Tibial nerve (tissue), 4 donors: ENCODE data around the gene PKNOX2. TPM values are rescaled to one million over a fixed set of nuclear protein-coding genes. Genes with fewer than 3 reads are reported as not detected.

ENCODE experiments used
- DNase-seq, 2 donors: peaks; one replicate each; pipeline ENCODE4 v3.0.0-alpha.2; 2019; ENCODE audit warnings: low spot score in 2 of 2
- H3K27ac ChIP-seq, 4 donors: fragments of 200-600 bp; sonication (generic) in 3 of 4; one replicate each; pipeline ENCODE4 v1.5.1; 2017 to 2019; ENCODE audit warnings: mild to moderate bottlenecking in 1 of 4
- H3K27me3 ChIP-seq, 2 donors: fragments of 200-600 bp; sonication (generic) in 1 of 2; one replicate each; pipeline versions ENCODE4 v1.5.1 to v1.6.0; 2017 to 2019
- H3K36me3 ChIP-seq, 3 donors: fragments of 200-600 bp; sonication (generic); one replicate each; pipeline ENCODE4 v1.5.1; 2018 to 2019
- H3K4me1 ChIP-seq, 4 donors: fragments of 200-600 bp; sonication (generic) in 3 of 4; one replicate each; pipeline ENCODE4 v1.5.1; 2017 to 2019
- H3K4me3 ChIP-seq, 4 donors: fragments of 200-600 bp; sonication (generic) in 3 of 4; one replicate each; pipeline ENCODE4 v1.5.1; 2017 to 2019; ENCODE audit warnings: mild to moderate bottlenecking in 1 of 4, moderate library complexity in 1 of 4
- H3K9me3 ChIP-seq, 4 donors: fragments of 200-600 bp; sonication (generic) in 3 of 4; one replicate each; pipeline ENCODE4 v1.5.1; 2017 to 2019
- CTCF ChIP-seq, 5 experiments: fragments of 200-600 bp in 3 of 5; fragments of 450-650 bp in 2 of 5; sonication (generic) in 3 of 5; IDR thresholded peaks; one replicate each; pipeline ENCODE4 v1.5.1; 2016 to 2019; ENCODE audit warnings: antibody characterized with exemption in 5 of 5, mild to moderate bottlenecking in 3 of 5, moderate library complexity in 2 of 5
- EP300 ChIP-seq, 2 donors: sonication (generic); formaldehyde crosslinking; IDR thresholded peaks; one replicate each; pipeline ENCODE4 v1.6.1; 2017; ENCODE audit warnings: antibody characterized with exemption in 2 of 2, mild to moderate bottlenecking in 1 of 2
- POLR2A ChIP-seq, 2 donors: fragments of 450-650 bp; IDR thresholded peaks; one replicate each; pipeline ENCODE4 v1.6.1; 2017; ENCODE audit warnings: antibody characterized with exemption in 2 of 2, mild to moderate bottlenecking in 2 of 2, moderate library complexity in 2 of 2
- WGBS, 2 donors: methylation state at CpG; one replicate each; pipeline ENCODE4 v1.1.5; 2018; 5-methylcytosine and 5-hydroxymethylcytosine counted together
- total RNA-seq, 4 donors: library from RNA; depleted of rRNA; stranded (reverse); fragments of >200 nt; gene quantifications; one replicate each; pipeline ENCODE4 v1.1.0, GENCODE V29; 2016

The PKNOX2 gene
- total RNA-seq, 4 donors from 2014 or later: 5.7 to 7.2 (median 6.4) TPM

GRCh38 chr11:125358254-125358840 lies 193.8 kb downstream of the PKNOX2 start:
- WGBS, 2 donors: 61 to 64% methylated on average over 6 of the region's 6 CpGs
- Histone ChIP-seq H3K4me1 (peaks cover 0 to 7% (median 0%) of the 10 kb centered on the region in 4 donors), H3K4me3 (no peak overlapping the region), H3K27me3 (no peaks in the 10 kb centered on the region), H3K36me3 (no peaks in the 10 kb centered on the region), H3K27ac (peak overlapping the region in 1 of 4 donors; percentile 57), H3K9me3 (no peaks in the 10 kb centered on the region)
- no peak for DNase-seq
- TF ChIP-seq EP300 (IDR thresholded peaks at IDR 0.05) (no peak), POLR2A (IDR thresholded peaks at IDR 0.05) (no peak), CTCF (IDR thresholded peaks at IDR 0.05) (no peak)

- Histone ChIP-seq H3K4me3 (no peak overlapping the region), H3K9me3 (no peaks in the 10 kb centered on the region), H3K4me1 (peaks cover 0 to 7% (median 0%) of the 10 kb centered on the region in 4 donors), H3K27me3 (no peaks in the 10 kb centered on the region), H3K27ac (peak overlapping the region in 1 of 4 donors; percentile 57), H3K36me3 (no peaks in the 10 kb centered on the region)
- DNase-seq: no peak
- 96 to 99% methylated on average over 9 of the region's 9 CpGs for WGBS, 2 donors
- TF ChIP-seq EP300 (IDR thresholded peaks at IDR 0.05) (no peak), CTCF (IDR thresholded peaks at IDR 0.05) (no peak), POLR2A (IDR thresholded peaks at IDR 0.05) (no peak)
Measured at GRCh38 chr11:125359130-125359529, 194.6 kb downstream of the PKNOX2 start.

- DNase-seq: no peak
- H3K4me3 ChIP-seq: no peak overlapping the region
- H3K27ac ChIP-seq: no peak overlapping the region
- no peaks in the 10 kb centered on the region for H3K9me3 ChIP-seq
- TF ChIP-seq POLR2A (IDR thresholded peaks at IDR 0.05) (no peak), EP300 (IDR thresholded peaks at IDR 0.05) (no peak), CTCF (IDR thresholded peaks at IDR 0.05) (no peak)
- H3K27me3 ChIP-seq: no peaks in the 10 kb centered on the region
- no peaks in the 10 kb centered on the region for H3K36me3 ChIP-seq
- WGBS, 2 donors: 78 to 80% methylated on average over 7 of the region's 7 CpGs
- H3K4me1 ChIP-seq: peaks cover 0 to 7% (median 0%) of the 10 kb centered on the region in 4 donors
Measured at GRCh38 chr11:125360066-125360465, 195.5 kb downstream of the PKNOX2 start.

- Histone ChIP-seq H3K4me1 (no peaks in the 10 kb centered on the region), H3K36me3 (peaks cover 0 to 18% (median 0%) of the 10 kb centered on the region in 3 donors), H3K9me3 (no peaks in the 10 kb centered on the region), H3K4me3 (no peak overlapping the region), H3K27me3 (no peaks in the 10 kb centered on the region), H3K27ac (no peak overlapping the region)
- TF ChIP-seq EP300 (IDR thresholded peaks at IDR 0.05) (no peak), CTCF (IDR thresholded peaks at IDR 0.05) (no peak), POLR2A (IDR thresholded peaks at IDR 0.05) (no peak)
- 68 to 71% methylated on average over 11 of the region's 11 CpGs for WGBS, 2 donors
- no peak for DNase-seq
Measured at GRCh38 chr11:125364121-125364826, 199.7 kb downstream of the PKNOX2 start.

- Histone ChIP-seq H3K4me3 (no peak overlapping the region), H3K36me3 (peaks cover 0 to 28% (median 0%) of the 10 kb centered on the region in 3 donors), H3K9me3 (no peaks in the 10 kb centered on the region), H3K27me3 (no peaks in the 10 kb centered on the region), H3K27ac (no peak overlapping the region), H3K4me1 (no peaks in the 10 kb centered on the region)
- WGBS, 2 donors: 83 to 87% methylated on average over 7 of the region's 7 CpGs
- DNase-seq: no peak
- TF ChIP-seq POLR2A (IDR thresholded peaks at IDR 0.05): no peak
- TF ChIP-seq CTCF (IDR thresholded peaks at IDR 0.05): no peak
- TF ChIP-seq EP300 (IDR thresholded peaks at IDR 0.05): no peak
Measured at GRCh38 chr11:125365196-125365931, 200.8 kb downstream of the PKNOX2 start.
